ENCODE measurements around the gene NLGN2.
A peak's percentile ranks its signal among the peaks of the same experiment; 100 is the strongest.

Gene NLGN2

GRCh38 chr17:7392696-7393612 lies 14.7 kb upstream of the NLGN2 start:
- DNase-seq, result no peak

- peak; percentile 56 for DNase-seq
These were observed 13.8 kb upstream of the NLGN2 start for GRCh38 chr17:7393613-7394451.

DNA sequence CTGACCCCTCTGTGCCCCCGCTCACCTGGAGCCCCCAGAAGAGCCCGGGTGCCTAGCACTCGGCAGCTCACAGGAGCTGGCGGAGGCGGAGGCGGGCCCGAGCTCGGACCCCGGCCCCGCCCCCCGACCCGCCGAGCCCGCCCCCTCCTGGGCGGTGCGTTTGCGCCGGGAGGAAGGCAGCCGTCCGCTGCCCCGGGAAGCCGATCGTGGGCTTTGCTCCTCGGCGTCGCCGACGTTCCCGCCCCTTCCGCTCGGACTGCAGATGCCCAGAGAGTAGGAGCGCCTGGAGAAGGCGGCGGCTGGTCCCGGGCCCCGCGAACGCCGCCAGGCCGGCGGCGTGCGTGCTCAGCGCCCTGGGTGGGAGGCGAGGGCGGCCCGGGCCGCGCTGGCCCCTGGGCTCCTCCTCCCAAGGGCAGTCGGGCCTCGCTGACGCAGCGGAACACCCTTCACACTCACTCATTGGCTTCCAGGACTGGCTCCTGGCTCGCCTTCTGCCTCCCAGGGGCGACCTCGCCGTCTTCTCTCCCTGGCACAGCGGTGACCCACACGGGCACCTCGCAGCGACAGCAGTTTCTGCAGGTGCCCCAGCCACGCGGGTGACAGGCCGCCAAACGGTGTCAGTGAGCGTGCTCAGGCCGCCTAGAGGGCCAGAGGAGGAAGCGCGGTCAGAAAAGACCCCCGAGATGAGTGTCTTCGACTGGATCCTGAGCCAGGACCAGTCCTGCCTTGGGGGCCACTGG lies 13.0 kb upstream of the NLGN2 start, which contains the start of gene PLSCR3:
PLSCR3 (minus strand) TSS at position 74 of the 740 bp plus-strand sequence. CDS start 415 bp downstream, outside the sequence.
- DNase-seq, result peak; percentile 69

DNA sequence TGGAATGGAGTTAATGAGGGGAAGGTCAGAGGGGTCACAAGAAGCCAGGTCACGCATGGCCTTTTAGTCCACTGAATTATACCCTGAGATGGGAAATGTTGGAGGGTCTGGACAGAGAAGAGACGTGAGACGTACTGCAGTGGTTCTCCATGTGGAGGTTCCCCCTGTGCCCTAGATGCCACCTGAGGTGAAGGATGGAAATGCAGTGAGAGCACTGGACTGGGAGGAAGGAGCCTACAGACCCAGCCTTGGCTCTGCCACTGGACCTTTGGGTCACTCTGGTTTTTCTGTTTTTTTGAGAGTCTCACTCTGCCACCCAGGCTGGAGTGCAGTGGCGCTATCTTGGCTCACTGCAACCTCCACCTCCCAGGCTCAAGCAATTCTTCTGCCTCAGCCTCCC lies 11.5 kb upstream of the NLGN2 start:
- DNase-seq, result no peak

GRCh38 chr17:7398612-7399011 lies 9.0 kb upstream of the NLGN2 start:
- DNase-seq, result no peak

GRCh38 chr17:7403043-7403726 lies 4.5 kb upstream of the NLGN2 start:
- DNase-seq, result peak; percentile 18

GRCh38 chr17:7403727-7403976 lies 4.0 kb upstream of the NLGN2 start:
- no peak for DNase-seq

DNA sequence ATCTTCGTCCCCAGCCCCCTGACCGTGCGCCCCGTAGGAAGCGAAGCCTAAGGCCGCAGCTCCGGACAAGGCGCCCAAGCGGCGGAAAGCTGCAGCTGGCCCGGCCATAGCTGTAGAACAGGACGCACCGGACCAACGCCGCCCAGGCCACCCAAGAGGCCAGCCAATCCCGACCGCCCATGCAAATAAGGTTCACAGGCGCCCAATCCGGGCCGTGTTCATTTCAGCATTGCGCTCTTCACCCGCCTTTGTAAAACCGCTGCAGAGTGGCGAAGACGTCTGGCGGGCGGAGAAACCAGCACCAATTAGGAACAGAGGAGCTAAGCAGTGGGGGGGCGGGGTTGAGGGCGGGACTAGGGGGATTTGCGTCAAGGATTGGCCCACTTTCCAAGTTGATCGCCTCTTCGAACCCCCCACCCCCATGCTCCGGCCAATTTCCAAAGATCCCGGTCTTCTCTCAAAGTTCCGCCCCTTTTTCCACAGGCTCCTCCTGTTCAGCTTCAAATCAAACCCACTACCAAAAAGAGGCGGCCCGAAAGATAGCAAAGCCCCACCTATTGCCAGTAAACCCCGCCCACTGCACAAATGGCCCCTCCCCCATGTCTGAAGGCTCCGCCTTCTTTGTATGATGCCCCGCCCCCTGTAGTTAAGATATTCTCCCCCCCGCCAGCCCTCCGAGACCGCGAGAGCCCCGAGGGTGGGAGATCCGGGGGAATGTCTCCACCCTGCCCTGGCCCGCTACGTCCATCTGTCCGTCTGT lies 3.5 kb upstream of the NLGN2 start, which contains the start of gene TMEM256:
TMEM256 (minus strand) TSS at position 121 of the 760 bp plus-strand sequence; CDS start at position 108, 13 bp downstream.
- DNase-seq, result peak; percentile 98

DNA sequence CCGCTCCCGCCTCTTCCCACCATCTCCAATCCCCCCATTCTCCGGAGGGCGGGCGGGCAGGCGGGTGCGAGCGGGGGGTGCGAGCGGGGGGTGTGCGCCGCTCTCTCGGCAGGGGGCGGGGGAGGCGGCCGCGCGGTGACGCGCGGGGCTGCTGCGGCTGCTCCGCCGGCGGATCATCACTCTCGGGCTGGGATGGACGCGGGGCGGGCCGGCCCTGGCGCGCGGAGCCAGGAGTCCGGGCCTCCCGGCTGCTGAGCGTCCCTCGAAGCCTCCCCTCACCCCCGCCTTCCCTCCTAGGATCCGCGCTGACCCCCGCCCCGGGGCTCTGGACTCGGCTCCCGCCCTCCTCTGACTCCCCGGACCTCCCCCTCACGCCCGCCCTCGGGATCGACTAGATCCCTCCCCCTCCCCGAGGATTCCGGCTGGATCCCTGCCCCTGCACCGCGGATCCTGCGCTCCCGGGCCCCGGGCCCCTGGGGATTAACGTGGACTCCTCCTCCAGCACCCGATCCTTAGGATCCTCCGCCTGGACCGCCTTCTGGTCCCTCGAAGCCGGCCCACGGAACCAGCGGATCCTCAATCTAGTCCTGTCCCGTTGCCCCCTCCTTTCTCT lies 2.8 kb upstream of the NLGN2 start:
- peak; percentile 34 for DNase-seq

DNA sequence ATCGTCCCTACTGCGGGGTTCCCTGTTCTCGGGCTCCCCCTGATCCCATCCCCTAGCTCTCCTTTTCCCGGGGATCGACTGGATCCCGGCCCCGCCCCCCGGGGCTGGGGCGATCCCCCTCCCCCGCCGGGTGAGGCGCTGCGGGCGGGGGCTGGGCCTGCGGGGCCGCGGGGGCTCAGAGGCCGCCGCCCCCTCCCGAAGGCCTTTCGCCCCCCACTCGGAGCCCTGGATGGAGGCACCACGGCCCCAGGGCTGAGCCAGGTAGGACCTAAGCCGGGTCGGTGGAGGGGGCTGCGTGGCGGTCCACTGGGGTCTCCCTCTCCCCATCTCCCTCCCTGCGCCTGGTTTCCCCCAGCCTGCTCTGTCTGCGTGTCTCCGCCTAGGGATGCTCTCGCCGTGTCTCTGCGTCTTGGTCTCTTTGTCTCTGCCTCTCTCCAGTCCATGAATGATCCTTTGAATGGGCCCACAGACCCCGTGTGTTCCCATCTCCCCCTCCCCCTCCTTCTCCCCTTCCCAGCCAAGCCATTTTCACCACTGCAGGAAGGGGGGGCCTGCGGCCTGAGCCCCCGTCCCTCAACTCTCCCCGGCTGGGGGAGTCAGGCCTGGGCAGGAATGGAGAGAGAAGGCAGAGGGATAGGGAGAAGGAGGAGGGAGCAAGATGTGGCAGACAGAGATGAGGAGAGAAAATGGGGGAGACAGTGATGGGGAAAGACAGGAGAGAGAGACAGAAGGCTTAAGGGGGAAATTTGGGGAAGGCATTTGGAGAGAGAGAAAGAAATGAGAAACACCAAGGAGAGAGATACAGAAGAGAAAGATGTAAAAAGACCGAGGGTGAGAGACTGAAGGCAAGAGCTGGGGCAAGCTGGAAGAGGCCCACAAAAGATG lies 2.1 kb upstream of the NLGN2 start:
- no peak for DNase-seq

DNA sequence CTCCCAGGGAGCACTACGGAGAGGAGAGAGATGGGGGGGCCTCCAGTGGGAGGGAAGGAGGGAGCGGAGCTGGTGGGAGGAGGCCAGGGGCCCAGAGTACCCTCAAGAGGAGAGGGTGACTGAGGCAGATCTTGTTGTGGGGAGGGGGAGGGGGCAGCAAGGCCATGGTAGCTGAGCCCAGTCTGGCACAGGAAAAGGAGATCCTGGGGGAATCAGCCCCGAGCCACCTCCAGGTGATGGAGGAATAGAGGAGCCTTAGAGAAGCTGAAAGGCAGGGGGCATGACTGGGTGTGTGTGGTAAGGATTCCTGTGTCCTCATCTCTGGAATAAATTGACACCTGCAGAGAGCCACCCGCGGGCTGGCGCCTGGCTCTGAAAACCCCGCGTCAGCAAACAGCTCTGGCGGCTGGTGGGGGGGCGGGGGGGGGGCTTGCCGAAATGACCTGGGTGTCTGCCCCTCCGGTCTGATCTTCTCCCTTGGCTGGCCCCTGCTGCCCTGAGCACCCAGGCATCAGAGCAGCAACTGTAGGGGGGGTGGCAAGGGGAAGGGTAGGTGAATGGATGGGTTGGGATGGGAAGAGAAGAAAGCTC lies 1.3 kb upstream of the NLGN2 start:
- DNase-seq, result no peak

- DNase-seq, result no peak
These were observed 563 bp upstream of the NLGN2 start for GRCh38 chr17:7407082-7407481.

DNA sequence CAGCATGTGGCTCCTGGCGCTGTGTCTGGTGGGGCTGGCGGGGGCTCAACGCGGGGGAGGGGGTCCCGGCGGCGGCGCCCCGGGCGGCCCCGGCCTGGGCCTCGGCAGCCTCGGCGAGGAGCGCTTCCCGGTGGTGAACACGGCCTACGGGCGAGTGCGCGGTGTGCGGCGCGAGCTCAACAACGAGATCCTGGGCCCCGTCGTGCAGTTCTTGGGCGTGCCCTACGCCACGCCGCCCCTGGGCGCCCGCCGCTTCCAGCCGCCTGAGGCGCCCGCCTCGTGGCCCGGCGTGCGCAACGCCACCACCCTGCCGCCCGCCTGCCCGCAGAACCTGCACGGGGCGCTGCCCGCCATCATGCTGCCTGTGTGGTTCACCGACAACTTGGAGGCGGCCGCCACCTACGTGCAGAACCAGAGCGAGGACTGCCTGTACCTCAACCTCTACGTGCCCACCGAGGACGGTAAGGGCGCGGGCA lies 645 bp downstream of the NLGN2 start:
- no peak for DNase-seq

GRCh38 chr17:7408863-7409262 lies 1.2 kb downstream of the NLGN2 start:
- no peak for DNase-seq

- no peak for DNase-seq
These were observed 2.1 kb downstream of the NLGN2 start for GRCh38 chr17:7409716-7410115.

- DNase-seq, result no peak
These were observed 3.2 kb downstream of the NLGN2 start for GRCh38 chr17:7410634-7411426.

GRCh38 chr17:7411427-7411750 lies 3.7 kb downstream of the NLGN2 start:
- DNase-seq, result no peak

GRCh38 chr17:7413346-7413985 lies 5.8 kb downstream of the NLGN2 start:
- DNase-seq, result no peak

All from NCI-H345 (cell line).